ENCODE results near the gene UGT1A9. TPM values are rescaled to one million over a fixed set of nuclear protein-coding genes. Genes with fewer than 3 reads are reported as not detected.

The UGT1A9 gene
- total and polyA plus RNA-seq, 2 experiments from 2014 or later, result not detected

DNA sequence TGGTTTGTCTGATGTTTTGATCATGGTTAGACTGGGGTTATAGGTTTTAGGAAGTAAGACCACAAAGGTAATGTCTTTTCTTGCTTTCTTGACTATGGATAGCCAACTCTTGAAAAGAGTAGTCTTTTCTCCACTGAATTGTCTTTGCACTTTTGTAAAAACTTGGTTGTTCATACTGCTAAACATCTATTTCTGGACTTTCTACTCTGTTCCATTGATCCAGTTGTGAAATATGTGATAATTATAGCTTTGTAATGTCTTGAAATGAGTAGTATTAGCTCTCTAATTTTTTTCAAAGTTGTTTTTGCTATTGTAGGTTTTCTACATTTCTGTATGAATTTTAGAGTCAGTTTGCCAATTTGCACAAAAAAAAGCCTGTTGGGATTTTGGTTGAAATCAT is 13.1 kb upstream of the UGT1A9 start:
- Histone ChIP-seq H4K20me1 (replicated peaks; ENCODE audit: insufficient read depth) (no peaks in the 10 kb centered on the region), H3K4me2 (no peak overlapping the region), H3K36me3 (ENCODE audit: insufficient read depth) (no peaks in the 10 kb centered on the region), H3K79me2 (replicated peaks; ENCODE audit: insufficient read depth) (no peaks in the 10 kb centered on the region), H3K9me2 (ENCODE audit: insufficient read depth) (0 out of 2 replicates have a peak, but pooled peaks cover 2% of the 10 kb centered on the region), H3K27me3 (ENCODE audit: insufficient read depth) (no peaks in the 10 kb centered on the region), H3K4me1 (ENCODE audit: insufficient read depth) (no peaks in the 10 kb centered on the region), H2AFZ (no peak overlapping the region), H3K4me3 (no peak overlapping the region), H3F3A (replicated peaks; ENCODE audit: low read depth) (no peaks in the 10 kb centered on the region), H3K27ac (ENCODE audit: low read depth) (no peak overlapping the region)
- Mint-ChIP-seq H3K27me3 (ENCODE audit: insufficient read depth, low read depth, poor library complexity) (no peaks in the 10 kb centered on the region), H3K27ac (no peak overlapping the region), H3K9me3 (no peaks in the 10 kb centered on the region), H3K36me3 (ENCODE audit: low read depth) (no peaks in the 10 kb centered on the region), H3K4me1 (no peaks in the 10 kb centered on the region), H3K4me3 (no peak overlapping the region)
- no peak for ATAC-seq
- TF ChIP-seq EZH2phosphoT487 (IDR thresholded peaks at IDR 0.05; ENCODE audit: unreplicated experiment), result no peak
- DNase-seq (ENCODE audit: low spot score), result no peak

DNA sequence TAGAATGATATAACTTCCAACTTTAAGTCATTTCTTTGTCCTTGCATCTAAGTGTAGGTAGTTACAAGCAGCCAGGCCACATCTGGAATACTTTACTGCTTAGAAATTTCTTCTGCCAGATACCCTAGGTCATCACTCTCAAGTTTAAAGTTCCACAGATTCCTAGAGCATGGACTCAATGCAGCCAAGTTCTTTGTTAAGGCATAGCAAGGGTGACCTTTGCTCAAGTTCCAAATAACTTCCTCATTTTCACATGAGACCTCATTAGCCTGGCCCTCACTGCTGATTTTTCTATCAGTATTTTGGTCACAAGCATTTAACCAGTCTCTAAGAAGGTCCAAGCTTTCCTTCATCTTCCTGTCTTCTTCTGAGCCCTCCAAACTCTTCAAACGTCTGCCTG is 7.8 kb upstream of the UGT1A9 start:
- Mint-ChIP-seq H3K27me3 (ENCODE audit: insufficient read depth, low read depth, poor library complexity) (no peaks in the 10 kb centered on the region), H3K4me1 (no peaks in the 10 kb centered on the region), H3K36me3 (ENCODE audit: low read depth) (no peaks in the 10 kb centered on the region), H3K4me3 (no peak overlapping the region), H3K27ac (no peak overlapping the region), H3K9me3 (peaks cover 4% of the 10 kb centered on the region; the same call in 2 of the 3 replicates)
- Histone ChIP-seq H3K4me3 (no peak overlapping the region), H3K36me3 (ENCODE audit: insufficient read depth) (no peaks in the 10 kb centered on the region), H3K4me1 (ENCODE audit: insufficient read depth) (no peaks in the 10 kb centered on the region), H4K20me1 (replicated peaks; ENCODE audit: insufficient read depth) (no peaks in the 10 kb centered on the region), H3K9me2 (ENCODE audit: insufficient read depth) (0 out of 2 replicates have a peak, but pooled peaks cover 3% of the 10 kb centered on the region), H3K27ac (ENCODE audit: low read depth) (no peak overlapping the region), H3K27me3 (ENCODE audit: insufficient read depth) (no peaks in the 10 kb centered on the region), H3K79me2 (replicated peaks; ENCODE audit: insufficient read depth) (no peaks in the 10 kb centered on the region), H2AFZ (no peak overlapping the region), H3K4me2 (no peak overlapping the region), H3F3A (replicated peaks; ENCODE audit: low read depth) (no peaks in the 10 kb centered on the region)
- TF ChIP-seq CREB1 (CRISPR knock-in tag; IDR thresholded peaks at IDR 0.05; ENCODE audit: low read depth) (no peak), STAT1 (IDR thresholded peaks at IDR 0.05; ENCODE audit: unreplicated experiment) (no peak), NANOG (IDR thresholded peaks at IDR 0.05; ENCODE audit: borderline replicate concordance) (no peak), ZNF114 (CRISPR knock-in tag; IDR thresholded peaks at IDR 0.05) (no peak)
- TF ChIP-seq, protein P1, sequence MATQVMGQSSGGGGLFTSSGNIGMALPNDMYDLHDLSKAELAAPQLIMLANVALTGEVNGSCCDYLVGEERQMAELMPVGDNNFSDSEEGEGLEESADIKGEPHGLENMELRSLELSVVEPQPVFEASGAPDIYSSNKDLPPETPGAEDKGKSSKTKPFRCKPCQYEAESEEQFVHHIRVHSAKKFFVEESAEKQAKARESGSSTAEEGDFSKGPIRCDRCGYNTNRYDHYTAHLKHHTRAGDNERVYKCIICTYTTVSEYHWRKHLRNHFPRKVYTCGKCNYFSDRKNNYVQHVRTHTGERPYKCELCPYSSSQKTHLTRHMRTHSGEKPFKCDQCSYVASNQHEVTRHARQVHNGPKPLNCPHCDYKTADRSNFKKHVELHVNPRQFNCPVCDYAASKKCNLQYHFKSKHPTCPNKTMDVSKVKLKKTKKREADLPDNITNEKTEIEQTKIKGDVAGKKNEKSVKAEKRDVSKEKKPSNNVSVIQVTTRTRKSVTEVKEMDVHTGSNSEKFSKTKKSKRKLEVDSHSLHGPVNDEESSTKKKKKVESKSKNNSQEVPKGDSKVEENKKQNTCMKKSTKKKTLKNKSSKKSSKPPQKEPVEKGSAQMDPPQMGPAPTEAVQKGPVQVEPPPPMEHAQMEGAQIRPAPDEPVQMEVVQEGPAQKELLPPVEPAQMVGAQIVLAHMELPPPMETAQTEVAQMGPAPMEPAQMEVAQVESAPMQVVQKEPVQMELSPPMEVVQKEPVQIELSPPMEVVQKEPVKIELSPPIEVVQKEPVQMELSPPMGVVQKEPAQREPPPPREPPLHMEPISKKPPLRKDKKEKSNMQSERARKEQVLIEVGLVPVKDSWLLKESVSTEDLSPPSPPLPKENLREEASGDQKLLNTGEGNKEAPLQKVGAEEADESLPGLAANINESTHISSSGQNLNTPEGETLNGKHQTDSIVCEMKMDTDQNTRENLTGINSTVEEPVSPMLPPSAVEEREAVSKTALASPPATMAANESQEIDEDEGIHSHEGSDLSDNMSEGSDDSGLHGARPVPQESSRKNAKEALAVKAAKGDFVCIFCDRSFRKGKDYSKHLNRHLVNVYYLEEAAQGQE (IDR thresholded peaks at IDR 0.05; ENCODE audit: unreplicated experiment), result no peak
- ATAC-seq (no peak), DNase-seq (ENCODE audit: low spot score) (no peak)

DNA sequence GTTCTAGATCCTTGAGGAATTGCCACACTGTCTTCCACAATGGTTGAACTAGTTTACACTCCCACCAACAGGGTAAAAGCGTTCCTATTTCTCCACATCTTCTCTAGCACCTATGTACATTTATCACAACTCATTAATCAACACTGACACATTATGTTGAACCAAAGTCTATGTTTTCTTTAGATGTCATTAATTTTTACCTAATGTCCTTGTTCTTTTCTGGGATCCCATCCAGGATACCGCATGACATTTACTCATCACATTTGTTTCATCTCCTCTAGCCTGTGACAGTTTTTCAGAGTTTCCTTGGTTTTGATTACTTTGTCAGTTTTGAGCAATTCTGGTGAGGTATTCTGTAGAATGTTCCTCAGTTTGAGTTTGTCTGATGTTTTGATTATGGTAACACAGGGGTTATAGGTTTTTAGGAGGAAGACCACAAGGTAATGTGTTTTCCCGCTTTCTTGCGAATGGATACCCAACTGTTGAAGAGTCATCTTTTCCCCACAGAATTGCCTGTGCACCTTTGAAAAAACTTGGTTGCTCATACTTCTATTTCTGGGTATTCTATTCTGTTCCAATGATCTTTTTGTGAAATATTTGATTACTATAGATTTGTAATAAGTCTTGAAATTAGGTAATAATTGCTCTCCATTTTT is 3.0 kb upstream of the UGT1A9 start:
- Histone ChIP-seq H4K20me1 (replicated peaks; ENCODE audit: insufficient read depth) (no peaks in the 10 kb centered on the region), H3K36me3 (ENCODE audit: insufficient read depth) (no peaks in the 10 kb centered on the region), H3K27me3 (ENCODE audit: insufficient read depth) (no peaks in the 10 kb centered on the region), H3K9me2 (ENCODE audit: insufficient read depth) (no peaks in the 10 kb centered on the region), H3K4me1 (ENCODE audit: insufficient read depth) (no peaks in the 10 kb centered on the region), H3K27ac (ENCODE audit: low read depth) (no peak overlapping the region), H2AFZ (no peak overlapping the region), H3K79me2 (replicated peaks; ENCODE audit: insufficient read depth) (no peaks in the 10 kb centered on the region), H3K4me3 (no peak overlapping the region), H3K4me2 (no peak overlapping the region), H3F3A (replicated peaks; ENCODE audit: low read depth) (no peaks in the 10 kb centered on the region)
- Mint-ChIP-seq H3K4me1 (no peaks in the 10 kb centered on the region), H3K27ac (no peak overlapping the region), H3K9me3 (peaks cover 4% of the 10 kb centered on the region; the same call in 2 of the 3 replicates), H3K27me3 (ENCODE audit: insufficient read depth, low read depth, poor library complexity) (no peaks in the 10 kb centered on the region), H3K4me3 (no peak overlapping the region), H3K36me3 (ENCODE audit: low read depth) (no peaks in the 10 kb centered on the region)
- DNase-seq (ENCODE audit: low spot score) (no peak), ATAC-seq (no peak)
- no peak for TF ChIP-seq NANOG (IDR thresholded peaks at IDR 0.05; ENCODE audit: borderline replicate concordance)
- TF ChIP-seq, protein P2, sequence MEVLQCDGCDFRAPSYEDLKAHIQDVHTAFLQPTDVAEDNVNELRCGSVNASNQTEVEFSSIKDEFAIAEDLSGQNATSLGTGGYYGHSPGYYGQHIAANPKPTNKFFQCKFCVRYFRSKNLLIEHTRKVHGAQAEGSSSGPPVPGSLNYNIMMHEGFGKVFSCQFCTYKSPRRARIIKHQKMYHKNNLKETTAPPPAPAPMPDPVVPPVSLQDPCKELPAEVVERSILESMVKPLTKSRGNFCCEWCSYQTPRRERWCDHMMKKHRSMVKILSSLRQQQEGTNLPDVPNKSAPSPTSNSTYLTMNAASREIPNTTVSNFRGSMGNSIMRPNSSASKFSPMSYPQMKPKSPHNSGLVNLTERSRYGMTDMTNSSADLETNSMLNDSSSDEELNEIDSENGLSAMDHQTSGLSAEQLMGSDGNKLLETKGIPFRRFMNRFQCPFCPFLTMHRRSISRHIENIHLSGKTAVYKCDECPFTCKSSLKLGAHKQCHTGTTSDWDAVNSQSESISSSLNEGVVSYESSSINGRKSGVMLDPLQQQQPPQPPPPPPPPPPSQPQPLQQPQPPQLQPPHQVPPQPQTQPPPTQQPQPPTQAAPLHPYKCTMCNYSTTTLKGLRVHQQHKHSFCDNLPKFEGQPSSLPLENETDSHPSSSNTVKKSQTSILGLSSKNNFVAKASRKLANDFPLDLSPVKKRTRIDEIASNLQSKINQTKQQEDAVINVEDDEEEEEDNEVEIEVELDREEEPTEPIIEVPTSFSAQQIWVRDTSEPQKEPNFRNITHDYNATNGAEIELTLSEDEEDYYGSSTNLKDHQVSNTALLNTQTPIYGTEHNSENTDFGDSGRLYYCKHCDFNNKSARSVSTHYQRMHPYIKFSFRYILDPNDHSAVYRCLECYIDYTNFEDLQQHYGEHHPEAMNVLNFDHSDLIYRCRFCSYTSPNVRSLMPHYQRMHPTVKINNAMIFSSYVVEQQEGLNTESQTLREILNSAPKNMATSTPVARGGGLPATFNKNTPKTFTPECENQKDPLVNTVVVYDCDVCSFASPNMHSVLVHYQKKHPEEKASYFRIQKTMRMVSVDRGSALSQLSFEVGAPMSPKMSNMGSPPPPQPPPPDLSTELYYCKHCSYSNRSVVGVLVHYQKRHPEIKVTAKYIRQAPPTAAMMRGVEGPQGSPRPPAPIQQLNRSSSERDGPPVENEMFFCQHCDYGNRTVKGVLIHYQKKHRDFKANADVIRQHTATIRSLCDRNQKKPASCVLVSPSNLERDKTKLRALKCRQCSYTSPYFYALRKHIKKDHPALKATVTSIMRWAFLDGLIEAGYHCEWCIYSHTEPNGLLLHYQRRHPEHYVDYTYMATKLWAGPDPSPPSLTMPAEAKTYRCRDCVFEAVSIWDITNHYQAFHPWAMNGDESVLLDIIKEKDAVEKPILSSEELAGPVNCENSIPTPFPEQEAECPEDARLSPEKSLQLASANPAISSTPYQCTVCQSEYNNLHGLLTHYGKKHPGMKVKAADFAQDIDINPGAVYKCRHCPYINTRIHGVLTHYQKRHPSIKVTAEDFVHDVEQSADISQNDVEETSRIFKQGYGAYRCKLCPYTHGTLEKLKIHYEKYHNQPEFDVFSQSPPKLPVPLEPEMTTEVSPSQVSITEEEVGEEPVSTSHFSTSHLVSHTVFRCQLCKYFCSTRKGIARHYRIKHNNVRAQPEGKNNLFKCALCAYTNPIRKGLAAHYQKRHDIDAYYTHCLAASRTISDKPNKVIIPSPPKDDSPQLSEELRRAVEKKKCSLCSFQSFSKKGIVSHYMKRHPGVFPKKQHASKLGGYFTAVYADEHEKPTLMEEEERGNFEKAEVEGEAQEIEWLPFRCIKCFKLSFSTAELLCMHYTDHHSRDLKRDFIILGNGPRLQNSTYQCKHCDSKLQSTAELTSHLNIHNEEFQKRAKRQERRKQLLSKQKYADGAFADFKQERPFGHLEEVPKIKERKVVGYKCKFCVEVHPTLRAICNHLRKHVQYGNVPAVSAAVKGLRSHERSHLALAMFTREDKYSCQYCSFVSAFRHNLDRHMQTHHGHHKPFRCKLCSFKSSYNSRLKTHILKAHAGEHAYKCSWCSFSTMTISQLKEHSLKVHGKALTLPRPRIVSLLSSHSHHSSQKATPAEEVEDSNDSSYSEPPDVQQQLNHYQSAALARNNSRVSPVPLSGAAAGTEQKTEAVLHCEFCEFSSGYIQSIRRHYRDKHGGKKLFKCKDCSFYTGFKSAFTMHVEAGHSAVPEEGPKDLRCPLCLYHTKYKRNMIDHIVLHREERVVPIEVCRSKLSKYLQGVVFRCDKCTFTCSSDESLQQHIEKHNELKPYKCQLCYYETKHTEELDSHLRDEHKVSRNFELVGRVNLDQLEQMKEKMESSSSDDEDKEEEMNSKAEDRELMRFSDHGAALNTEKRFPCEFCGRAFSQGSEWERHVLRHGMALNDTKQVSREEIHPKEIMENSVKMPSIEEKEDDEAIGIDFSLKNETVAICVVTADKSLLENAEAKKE (CRISPR knock-in tag; IDR thresholded peaks at IDR 0.05), result no peak

Data from GM23338 (cell line).